ENCODE data around the gene PLTP. TPM values are rescaled to one million over a fixed set of nuclear protein-coding genes. Genes with fewer than 3 reads are reported as not detected.

PLTP gene
- total RNA-seq, 1 experiment from 2014 or later = 42.6 TPM

GRCh38 chr20:45907219-45907948, 4.6 kb downstream of the PLTP start:
- ChIA-PET CTCF (interaction anchor here (0.9 kb wide), 2 partner anchors 26 to 62 kb away, joined by 3 read pairs; no protein-coding TSS in a partner anchor), POLR2A (interaction anchor here (0.7 kb wide), 1 partner anchor 37 kb away, joined by 3 read pairs; no protein-coding TSS in a partner anchor)
- Histone ChIP-seq H3K4me1 (peaks cover 10% of the 10 kb centered on the region), H3K27me3 (replicated peaks; ENCODE audit: control insufficient read depth, insufficient read depth, low read length) (no peaks in the 10 kb centered on the region), H3K4me3 (ENCODE audit: low read depth, low read length) (no peak overlapping the region), H3K9me3 (no peaks in the 10 kb centered on the region), H3K36me3 (ENCODE audit: control insufficient read depth, insufficient read depth, low read length) (no peaks in the 10 kb centered on the region)
- H3K4me3 Mint-ChIP-seq (ENCODE audit: unreplicated experiment) = no peak overlapping the region
- peaks cover 19% of the 10 kb centered on the region for H3K36me3 Mint-ChIP-seq (ENCODE audit: insufficient read depth, unreplicated experiment)
- H3K4me1 Mint-ChIP-seq (ENCODE audit: low read depth, unreplicated experiment) = peaks cover 13% of the 10 kb centered on the region
- no peaks in the 10 kb centered on the region for H3K9me3 Mint-ChIP-seq (ENCODE audit: unreplicated experiment)
- H3K27ac Mint-ChIP-seq (ENCODE audit: unreplicated experiment) = no peak overlapping the region
- no peak for DNase-seq
- intact Hi-C loops (cut with micrococcal nuclease; ENCODE audit: unreplicated experiment) = no loop called here
- H3K27me3 Mint-ChIP-seq (ENCODE audit: insufficient read depth, unreplicated experiment) = no peaks in the 10 kb centered on the region
- no TSS peak for BruUV-seq (replicated peaks)
- no peak for TF ChIP-seq CTCF (IDR thresholded peaks at IDR 0.05; ENCODE audit: insufficient read depth in 1 of 2, low read depth in 1 of 2, low read length in 1 of 2, severe bottlenecking in 1 of 2, unreplicated experiment in 1 of 2)

- no peak overlapping the region for H3K4me3 ChIP-seq (ENCODE audit: low read depth, low read length)
- no peaks in the 10 kb centered on the region for H3K4me1 ChIP-seq
- intact Hi-C loops (cut with micrococcal nuclease; ENCODE audit: unreplicated experiment) = no loop called here
- peaks cover 5% of the 10 kb centered on the region for H3K36me3 Mint-ChIP-seq (ENCODE audit: insufficient read depth, unreplicated experiment)
- H3K27ac Mint-ChIP-seq (ENCODE audit: unreplicated experiment) = no peak overlapping the region
- no peaks in the 10 kb centered on the region for H3K36me3 ChIP-seq (ENCODE audit: control insufficient read depth, insufficient read depth, low read length)
- H3K27me3 Mint-ChIP-seq (ENCODE audit: insufficient read depth, unreplicated experiment) = no peaks in the 10 kb centered on the region
- peaks cover 9% of the 10 kb centered on the region for H3K4me1 Mint-ChIP-seq (ENCODE audit: low read depth, unreplicated experiment)
- TF ChIP-seq CTCF (IDR thresholded peaks at IDR 0.05; ENCODE audit: insufficient read depth in 1 of 2, low read depth in 1 of 2, low read length in 1 of 2, severe bottlenecking in 1 of 2, unreplicated experiment in 1 of 2) = no peak
- no peak for DNase-seq
- ChIA-PET CTCF (interaction anchor here (0.6 to 1.4 kb wide), 6 partner anchors 14 to 64 kb away, joined by 3 to 7 read pairs (median 3); partner anchors contain the start of genes CTSA and NEURL2), POLR2A (interaction anchor here (0.5 to 1.2 kb wide), 5 partner anchors 16 to 177 kb away, joined by 3 to 12 read pairs (median 3); partner anchors contain the start of gene PCIF1)
- H3K27me3 ChIP-seq (replicated peaks; ENCODE audit: control insufficient read depth, insufficient read depth, low read length) = no peaks in the 10 kb centered on the region
- BruUV-seq (replicated peaks) = no TSS peak
- no peaks in the 10 kb centered on the region for H3K9me3 Mint-ChIP-seq (ENCODE audit: unreplicated experiment)
- no peaks in the 10 kb centered on the region for H3K9me3 ChIP-seq
- no peak overlapping the region for H3K4me3 Mint-ChIP-seq (ENCODE audit: unreplicated experiment)
Measured at GRCh38 chr20:45905505-45906079, 6.4 kb downstream of the PLTP start.

- POLR2A ChIA-PET = interaction anchor here (1.0 to 1.2 kb wide), 3 partner anchors 16 to 30 kb away, joined by 3 to 12 read pairs (median 4); partner anchors contain the start of gene PCIF1
- Histone ChIP-seq H3K4me3 (ENCODE audit: low read depth, low read length) (no peak overlapping the region), H3K4me1 (no peaks in the 10 kb centered on the region), H3K27me3 (replicated peaks; ENCODE audit: control insufficient read depth, insufficient read depth, low read length) (no peaks in the 10 kb centered on the region), H3K36me3 (ENCODE audit: control insufficient read depth, insufficient read depth, low read length) (no peaks in the 10 kb centered on the region), H3K9me3 (no peaks in the 10 kb centered on the region)
- no peak overlapping the region for H3K4me3 Mint-ChIP-seq (ENCODE audit: unreplicated experiment)
- no peaks in the 10 kb centered on the region for H3K27me3 Mint-ChIP-seq (ENCODE audit: insufficient read depth, unreplicated experiment)
- no TSS peak for BruUV-seq (replicated peaks)
- no peak for DNase-seq
- TF ChIP-seq CTCF (IDR thresholded peaks at IDR 0.05; ENCODE audit: insufficient read depth in 1 of 2, low read depth in 1 of 2, low read length in 1 of 2, severe bottlenecking in 1 of 2, unreplicated experiment in 1 of 2) = no peak
- peaks cover 5% of the 10 kb centered on the region for H3K36me3 Mint-ChIP-seq (ENCODE audit: insufficient read depth, unreplicated experiment)
- H3K27ac Mint-ChIP-seq (ENCODE audit: unreplicated experiment) = no peak overlapping the region
- CTCF ChIA-PET = interaction anchor here (0.6 to 1.4 kb wide), 6 partner anchors 13 to 65 kb away, joined by 3 to 7 read pairs (median 3); partner anchors contain the start of genes CTSA and NEURL2
- peaks cover 6% of the 10 kb centered on the region for H3K4me1 Mint-ChIP-seq (ENCODE audit: low read depth, unreplicated experiment)
- intact Hi-C loops (cut with micrococcal nuclease; ENCODE audit: unreplicated experiment) = no loop called here
- no peaks in the 10 kb centered on the region for H3K9me3 Mint-ChIP-seq (ENCODE audit: unreplicated experiment)
Measured at GRCh38 chr20:45904583-45905504, 7.1 kb downstream of the PLTP start.
